ENCODE results near the gene CPEB1.

DNA sequence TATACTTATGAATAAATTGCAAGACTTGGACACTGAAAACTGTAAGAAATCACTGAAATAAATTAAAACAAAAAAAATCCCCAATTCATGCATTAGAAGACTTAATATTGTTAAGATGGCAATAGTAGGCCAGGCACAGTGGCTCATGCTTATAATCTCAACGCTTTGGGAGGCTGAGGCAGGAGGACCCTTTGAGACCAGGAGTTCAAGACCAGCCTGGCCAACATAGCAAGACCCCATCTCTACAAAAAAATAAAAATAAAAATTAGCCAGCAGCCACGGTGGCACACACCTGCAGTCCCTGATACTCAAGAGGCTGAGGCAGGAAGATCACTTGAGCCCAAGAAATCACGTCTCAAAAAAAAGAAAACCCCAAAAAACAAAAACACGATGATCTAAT, 35.8 kb downstream of the CPEB1 start:
- TF ChIP-seq, protein P1, sequence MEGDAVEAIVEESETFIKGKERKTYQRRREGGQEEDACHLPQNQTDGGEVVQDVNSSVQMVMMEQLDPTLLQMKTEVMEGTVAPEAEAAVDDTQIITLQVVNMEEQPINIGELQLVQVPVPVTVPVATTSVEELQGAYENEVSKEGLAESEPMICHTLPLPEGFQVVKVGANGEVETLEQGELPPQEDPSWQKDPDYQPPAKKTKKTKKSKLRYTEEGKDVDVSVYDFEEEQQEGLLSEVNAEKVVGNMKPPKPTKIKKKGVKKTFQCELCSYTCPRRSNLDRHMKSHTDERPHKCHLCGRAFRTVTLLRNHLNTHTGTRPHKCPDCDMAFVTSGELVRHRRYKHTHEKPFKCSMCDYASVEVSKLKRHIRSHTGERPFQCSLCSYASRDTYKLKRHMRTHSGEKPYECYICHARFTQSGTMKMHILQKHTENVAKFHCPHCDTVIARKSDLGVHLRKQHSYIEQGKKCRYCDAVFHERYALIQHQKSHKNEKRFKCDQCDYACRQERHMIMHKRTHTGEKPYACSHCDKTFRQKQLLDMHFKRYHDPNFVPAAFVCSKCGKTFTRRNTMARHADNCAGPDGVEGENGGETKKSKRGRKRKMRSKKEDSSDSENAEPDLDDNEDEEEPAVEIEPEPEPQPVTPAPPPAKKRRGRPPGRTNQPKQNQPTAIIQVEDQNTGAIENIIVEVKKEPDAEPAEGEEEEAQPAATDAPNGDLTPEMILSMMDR (IDR thresholded peaks at IDR 0.05 in 8 of 11, conservative IDR thresholded peaks at IDR 0.05 in 3 of 11): no peak
- TF ChIP-seq POLR2A (IDR thresholded peaks at IDR 0.05) (no peak), POLR2AphosphoS5 (IDR thresholded peaks at IDR 0.05) (no peak)
